Fibroblast of skin of abdomen (primary cell): Measurements from ENCODE around the gene CLSTN2.
A peak's percentile ranks its signal among the peaks of the same experiment; 100 is the strongest.

Source experiments
- DNase-seq: peaks from one replicate; pipeline ENCODE4 v3.0.0-alpha.2; 2013

Gene CLSTN2

DNA sequence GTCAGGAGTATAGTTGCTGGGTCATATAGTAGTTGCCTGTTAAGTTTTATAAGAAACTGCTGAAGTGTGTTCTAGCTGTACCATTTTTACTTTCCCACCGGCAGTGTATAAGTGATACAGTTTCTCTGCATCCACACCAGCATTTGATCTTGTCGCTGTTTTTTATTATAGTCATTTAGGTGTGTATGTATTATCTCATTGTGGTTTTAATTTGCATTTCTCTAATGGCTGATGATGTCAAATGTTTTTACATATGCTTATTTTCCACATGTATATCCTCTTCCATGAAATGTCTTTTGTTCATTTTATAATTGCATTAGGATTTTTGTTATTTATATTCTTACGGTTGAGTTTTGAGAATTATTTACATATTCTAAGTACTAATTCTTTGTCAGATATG is 254.3 kb downstream of the CLSTN2 start:
- DNase-seq, result no peak

DNA sequence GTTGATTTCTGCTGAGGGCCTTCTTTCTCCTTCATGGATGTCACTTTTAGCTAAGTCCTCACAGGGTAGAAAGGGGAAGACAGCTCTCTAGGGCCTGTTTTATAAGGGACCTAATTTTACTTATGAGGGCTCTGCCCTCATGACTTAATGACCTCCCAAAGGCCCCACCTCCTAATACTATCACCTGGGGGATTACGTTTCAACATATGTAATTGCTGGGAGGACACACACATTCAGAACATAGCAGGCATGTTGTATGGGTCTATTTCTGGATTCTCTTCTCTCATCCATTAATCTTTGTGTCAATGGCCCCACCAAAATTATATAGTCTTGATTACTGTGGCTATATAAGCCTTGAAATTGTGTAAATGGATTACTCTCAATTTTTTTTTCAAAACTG is 255.0 kb downstream of the CLSTN2 start:
- no peak for DNase-seq

DNA sequence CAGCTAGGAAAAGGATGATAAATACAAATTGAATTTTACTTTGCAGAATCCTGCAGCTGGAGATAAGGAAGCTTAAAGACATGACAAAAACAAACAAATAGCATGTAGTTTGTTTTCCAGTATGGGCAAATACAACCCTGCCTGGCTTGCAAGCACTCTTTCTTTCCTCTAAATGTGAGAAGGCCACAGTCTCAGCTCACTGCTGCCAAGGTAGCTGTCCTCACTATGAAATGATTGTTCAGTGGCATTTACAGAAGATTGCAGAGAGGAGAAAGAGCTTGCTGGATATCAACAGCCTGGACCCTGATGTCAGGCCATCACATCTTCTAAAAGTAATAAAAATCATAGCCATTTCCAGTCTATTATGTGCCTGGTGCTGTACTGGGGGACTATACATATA is 262.0 kb downstream of the CLSTN2 start:
- no peak for DNase-seq

DNA sequence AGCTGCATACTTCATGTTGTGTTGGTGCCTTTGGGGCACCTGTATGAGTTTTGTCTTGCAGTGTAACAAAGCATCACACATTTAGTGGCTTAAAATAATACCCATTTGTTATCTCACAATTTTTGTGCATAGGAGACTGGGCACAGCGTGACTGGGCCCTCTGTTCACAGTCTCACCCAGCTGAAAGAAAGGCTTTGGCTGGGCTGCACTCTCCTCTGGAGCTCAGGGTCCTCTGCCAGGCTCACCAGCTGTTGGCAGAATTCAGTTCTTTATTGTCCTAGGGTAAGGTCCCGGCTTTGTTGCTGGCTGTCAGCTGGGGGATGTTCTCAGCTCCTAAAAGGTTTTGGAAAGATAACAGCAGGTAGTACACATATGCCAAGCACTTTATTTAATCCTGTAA is 263.3 kb downstream of the CLSTN2 start:
- no peak for DNase-seq

DNA sequence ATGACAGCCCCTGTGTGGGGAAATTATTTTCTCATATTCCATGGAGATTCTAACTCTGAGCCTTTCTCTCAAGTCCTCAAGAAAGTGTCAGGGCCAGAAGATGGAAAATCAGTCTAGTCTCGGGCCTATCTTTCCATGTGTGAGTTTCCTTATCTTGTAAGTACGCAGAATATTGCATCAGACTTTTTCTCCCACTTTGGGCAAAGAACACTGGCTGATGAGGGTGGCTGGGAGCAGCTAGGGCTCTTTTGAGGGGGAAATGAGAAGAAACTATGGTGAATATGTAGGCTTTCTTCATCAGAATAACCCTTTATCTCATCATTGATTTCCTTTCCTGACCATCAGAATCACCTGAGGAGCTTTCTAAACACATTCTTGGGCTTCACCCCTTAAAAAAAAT is 264.0 kb downstream of the CLSTN2 start:
- no peak for DNase-seq

DNA sequence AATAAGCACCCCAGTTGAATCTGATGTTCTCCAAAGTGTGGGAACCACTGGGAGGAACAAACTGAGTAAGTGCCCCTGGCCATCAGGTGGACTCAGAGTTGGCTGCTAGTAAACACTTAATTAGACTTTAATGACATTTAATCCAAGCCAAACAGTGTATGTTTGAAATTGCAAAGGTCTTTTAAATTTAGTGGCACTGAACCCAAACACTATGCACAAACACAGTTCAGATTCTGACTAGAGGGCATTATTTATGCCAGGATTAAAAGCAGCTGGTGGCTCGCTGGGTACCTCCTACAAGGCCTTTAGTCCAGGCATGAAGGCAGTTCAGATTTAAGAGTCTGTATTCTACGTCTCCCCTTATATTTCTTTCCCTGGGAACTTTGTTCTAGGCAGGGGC is 264.8 kb downstream of the CLSTN2 start:
- no peak for DNase-seq

DNA sequence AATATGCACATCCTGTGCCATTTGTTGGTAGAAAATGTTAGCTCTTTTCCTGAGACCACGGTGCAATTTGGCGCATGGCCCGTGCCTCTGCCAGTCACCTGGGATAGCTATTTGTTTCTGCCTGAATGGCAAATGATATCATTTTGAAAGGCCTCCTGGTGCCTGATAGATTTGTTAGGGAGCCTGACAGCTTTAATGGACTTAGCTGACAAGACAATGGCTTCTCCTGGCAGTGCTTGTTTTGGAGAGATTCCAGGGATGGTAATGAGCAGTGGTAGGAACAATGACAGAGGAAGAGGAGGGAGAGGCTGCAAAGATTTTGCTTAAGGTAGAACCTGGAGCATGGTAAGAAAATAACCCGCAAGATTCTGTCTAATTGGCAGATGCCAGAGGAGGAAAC is 268.5 kb downstream of the CLSTN2 start:
- DNase-seq, result no peak

DNA sequence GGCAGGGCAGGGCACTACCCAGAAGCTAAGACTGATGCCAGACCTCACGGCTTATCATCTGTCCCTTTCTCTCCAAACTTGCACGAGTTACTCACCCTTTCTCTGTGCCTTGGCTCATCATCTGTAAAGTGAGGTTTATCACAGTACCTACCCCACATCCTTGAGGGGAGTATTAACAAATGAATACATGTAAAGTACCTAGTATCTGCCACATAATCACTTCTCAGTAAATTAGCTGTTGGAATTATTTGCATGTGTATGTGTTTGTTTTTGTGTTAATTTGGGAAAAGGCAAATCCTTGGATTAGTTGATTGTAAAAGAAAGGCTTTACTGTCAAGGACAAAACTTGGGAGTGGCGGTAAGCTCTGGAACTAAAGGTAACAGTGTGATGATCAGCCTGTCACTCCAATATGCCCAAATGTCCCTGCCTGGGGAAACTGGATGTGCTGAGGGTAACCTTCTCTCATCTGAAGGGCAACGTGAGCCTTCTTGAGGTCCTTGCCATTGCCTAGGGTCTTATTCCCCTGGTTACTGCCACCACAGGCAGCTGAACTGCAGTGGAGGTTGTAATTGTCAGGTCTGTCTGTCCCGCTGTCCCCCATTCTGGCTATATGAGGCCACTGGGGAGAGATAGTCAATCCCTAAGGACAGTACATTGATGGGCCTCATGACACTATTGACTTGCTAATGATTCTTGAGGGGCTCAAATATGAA is 269.4 kb downstream of the CLSTN2 start:
- DNase-seq, result no peak

DNA sequence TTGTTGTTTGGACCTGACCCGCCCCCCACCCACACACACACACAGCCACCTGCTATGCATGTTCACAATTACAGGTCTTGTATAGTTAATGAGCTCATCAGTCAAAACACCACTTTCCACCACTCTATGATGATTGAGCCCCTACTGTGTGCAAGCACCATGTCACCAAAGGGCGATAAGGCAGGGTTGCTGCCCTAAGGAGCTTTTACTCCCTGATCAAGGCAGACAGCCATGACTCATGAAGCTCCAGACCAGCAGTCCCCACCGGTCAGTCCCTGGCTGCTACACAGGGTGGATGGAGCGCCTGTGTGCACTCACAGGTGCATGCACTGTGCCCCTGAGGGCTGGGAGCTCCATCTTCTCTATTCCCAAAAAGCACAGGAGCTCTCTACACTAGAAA is 270.6 kb downstream of the CLSTN2 start:
- DNase-seq, result no peak

DNA sequence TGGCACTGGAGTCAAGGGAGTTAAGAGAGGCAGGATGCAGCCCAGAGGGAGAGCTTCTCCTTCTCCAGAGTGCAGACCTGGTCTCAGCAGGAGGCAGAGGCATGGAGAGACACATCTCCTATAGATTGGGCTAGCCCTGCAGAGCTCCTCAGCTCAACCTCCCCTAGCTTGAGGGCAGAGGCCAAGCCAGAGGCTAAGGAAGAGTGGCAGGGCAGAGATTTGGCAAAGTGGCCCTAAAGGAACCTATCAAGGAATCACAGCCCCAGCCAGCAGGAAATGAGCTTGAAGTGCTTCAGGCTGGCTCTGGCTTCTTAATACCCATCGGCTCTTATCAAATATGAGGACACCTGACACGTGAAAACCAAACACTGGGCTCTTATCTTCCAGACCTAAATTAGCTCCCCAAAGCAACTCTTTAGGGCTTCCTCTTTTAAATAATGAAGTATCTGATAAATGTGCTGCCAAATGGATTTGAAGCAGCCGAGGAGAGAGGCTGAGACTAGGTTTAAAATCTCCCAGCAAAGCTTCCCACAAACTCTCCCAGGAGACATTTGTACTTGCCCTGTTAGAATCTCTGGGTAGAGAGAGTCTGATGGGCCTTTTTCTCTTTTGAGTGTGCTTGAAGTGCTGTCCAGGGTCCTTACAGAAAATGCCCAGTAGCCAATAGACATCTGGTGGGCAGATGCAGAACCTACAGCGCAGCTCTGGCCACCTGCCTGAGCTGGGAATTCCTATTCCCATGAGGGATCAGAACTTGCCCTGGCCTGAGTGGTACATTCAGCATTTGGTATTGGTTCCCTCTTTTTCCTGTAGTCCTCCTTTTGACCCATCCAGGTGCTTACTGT is 271.4 kb downstream of the CLSTN2 start:
- DNase-seq, result peak; percentile 61

DNA sequence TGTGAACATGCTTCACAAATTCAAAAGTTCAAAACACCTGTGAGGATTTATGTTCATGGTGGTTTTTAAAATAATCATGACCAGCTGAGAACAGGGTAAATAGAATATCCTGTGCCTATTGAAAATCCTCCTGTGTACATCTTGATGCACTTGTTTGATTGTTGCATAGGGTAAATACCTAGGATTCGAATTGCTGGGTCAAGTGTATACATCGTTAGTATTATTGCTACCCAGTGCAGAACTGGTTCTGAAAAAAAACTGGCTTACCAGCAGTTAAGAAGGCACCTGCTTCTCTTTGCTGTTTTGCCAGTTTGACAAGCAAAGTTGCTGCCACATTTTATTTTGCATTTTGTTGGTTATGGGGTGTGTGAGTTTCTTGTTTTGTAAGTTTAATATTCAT is 272.6 kb downstream of the CLSTN2 start:
- no peak for DNase-seq

DNA sequence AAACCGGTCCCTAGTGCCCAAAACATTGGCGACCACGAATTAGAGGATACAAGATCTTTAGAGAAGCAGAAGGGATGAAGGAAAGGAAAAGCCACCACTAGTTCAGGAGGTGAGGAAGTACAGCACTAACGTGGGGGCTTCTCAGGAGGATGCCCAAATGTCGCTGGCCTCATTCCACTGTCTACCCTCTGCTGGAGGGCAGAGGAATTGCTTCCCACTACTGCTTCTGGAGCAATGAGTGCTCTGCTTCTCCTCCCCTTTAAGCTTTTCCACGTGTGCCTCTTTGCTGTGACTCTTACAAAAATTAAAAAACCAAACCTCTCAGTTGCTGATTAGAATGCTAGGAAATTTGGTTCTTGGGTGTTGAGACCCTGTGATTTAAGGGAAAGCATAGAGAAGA is 281.3 kb downstream of the CLSTN2 start:
- DNase-seq, result no peak

DNA sequence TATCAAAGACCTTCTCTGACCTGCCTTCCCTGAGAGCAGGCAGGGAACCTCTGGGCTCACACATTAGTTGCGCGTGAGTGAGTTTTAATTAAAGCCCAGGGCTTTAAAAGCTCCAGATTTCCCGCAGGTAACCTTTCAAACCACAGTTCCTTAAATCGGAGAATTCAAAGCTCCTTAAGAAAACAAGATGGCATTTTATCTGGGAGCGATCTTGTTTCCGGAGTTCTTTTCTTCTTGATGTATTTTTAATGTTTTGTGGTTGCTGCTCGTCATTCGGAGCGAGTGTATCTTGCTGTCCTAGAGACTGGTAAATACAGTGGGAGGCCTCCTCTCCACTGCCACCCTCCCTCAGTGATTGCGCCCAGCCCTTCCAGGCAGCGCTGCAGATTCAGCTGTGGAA is 284.3 kb downstream of the CLSTN2 start:
- DNase-seq, result no peak

DNA sequence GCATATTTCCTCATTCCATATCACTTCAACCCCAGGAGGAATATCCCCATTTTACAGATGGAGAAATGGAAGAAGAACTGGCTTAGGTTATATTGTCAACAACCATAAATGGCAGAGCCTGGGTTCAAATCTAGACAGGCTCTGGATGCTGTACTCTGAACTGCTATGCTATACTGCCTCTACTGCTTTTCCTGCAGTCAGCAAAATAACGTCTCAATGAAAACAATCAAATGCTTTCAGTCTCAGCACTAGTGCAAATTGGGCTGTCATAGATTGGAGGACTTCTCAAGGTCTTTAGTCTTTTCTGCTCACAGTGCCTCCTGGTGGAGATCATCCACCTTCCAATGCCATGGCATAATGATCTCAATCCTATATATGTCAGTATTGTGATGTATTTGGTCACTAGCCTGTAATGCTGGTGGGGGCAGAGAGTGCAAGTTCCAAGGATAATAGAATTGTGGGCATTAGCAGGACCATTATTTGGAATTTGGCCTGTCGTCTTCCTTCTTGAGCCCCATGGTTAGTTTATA is 285.0 kb downstream of the CLSTN2 start:
- no peak for DNase-seq

DNA sequence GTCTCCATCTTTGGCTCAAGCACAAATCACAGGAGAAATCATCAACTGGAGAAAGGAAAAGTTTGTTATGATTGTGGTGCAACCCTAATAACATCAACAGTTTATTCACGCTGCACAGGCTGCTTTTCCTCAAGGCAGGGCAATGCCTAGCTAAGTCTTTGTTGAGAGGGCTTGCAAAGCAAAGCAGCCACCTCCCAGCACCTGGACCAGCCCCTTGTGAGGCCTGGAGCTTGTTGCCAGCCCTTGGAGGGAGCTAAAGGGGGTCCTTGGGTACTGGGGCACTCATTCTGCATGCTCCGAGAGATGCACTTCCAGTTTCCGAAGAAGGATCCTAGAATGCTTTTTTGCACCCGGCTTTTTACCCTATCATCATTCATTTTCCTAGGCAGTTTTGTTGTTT is 288.2 kb downstream of the CLSTN2 start:
- DNase-seq, result no peak

DNA sequence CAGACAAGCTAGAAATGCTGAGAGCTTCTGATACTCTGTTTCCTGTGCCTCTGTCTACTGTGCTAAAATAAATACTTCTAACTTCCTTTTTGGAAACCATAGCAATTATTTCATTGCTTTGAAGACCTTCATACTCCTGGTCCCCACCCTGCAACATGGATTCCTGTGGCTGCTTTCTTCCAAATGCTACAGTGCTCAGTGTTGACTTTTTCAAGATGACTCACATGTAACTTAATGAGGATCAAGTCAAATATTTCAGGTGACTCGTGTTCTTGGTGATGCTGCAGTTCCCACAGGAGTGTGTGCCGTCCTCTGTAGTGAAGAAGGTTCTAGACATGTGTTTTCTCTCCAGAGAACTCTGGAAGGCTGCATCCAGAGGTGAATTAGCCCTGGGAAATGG is 288.6 kb downstream of the CLSTN2 start:
- peak; percentile 62 for DNase-seq

DNA sequence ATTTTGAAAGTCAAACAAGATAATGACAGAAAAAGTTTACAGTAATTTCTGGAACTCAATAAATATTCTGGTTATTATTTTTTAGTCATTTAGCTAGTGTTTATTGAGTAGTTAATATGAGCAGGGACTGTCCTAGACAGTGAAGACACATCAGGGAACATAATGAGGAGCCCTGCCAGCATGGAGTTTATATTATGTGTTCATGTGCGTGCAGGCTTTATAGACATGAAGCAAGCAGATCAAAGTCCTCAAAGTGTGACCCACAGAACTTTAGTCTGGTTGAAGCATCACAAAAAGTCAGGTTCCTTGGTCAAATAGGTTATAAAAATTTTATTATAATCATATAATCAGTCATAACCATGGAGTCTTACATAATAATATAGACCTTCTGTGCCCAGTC is 289.3 kb downstream of the CLSTN2 start:
- DNase-seq, result no peak

DNA sequence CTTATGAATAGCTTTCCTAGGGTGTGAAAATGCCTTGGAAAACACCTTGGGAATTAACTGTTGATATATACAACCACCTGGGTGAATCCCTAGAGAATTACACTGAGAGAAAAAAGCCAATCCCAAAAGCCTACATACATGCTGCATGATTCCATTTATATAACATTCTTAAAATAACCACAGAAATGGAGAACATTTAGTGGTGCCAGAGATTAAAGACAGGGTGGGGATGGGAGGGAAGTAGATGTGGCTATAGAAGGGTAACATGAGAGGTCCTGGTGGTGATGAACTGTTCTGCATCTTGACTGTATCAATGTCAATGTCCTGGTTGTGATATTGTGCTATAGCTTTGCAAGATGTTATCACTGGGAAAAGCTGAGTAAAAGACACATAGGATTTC is 291.0 kb downstream of the CLSTN2 start:
- DNase-seq, result peak; percentile 4

DNA sequence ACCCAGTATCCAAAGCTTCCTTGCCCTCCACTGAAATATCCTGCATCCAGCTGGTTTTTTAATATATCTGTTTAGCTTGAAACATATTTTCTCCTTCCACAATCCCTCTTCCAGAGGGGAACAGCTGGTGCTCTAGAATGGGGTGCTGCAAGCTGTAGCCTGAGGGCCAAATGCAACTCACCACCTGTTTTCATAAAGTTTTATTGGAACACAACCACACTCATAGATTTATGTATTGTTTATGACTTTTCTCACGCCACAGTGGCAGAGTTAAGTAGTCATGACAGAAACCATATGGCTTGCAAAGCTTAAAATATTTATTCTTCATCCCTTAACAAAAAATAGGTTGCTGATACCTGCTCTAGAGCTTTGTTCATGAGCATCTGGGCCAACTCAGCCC is 298.7 kb downstream of the CLSTN2 start:
- DNase-seq, result no peak

DNA sequence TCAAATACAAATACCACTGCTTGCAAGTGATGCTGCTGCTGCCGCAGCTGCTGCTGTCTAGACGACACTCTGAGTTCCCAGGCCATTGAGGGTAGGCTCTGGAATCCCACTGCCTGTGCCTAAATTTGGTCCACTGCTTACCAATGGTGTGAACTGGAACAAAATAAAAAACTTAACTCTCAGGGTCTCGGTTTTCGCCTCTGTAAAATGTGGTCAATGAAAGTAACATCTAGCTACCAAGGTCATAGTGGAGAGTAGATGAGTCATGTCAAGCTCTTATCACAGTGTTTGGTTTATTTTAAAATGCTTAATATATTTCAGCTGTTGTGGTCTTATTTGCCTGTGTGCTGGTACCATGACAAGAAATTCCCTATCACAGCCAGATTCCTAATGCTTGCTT is 299.3 kb downstream of the CLSTN2 start:
- DNase-seq, result no peak

DNA sequence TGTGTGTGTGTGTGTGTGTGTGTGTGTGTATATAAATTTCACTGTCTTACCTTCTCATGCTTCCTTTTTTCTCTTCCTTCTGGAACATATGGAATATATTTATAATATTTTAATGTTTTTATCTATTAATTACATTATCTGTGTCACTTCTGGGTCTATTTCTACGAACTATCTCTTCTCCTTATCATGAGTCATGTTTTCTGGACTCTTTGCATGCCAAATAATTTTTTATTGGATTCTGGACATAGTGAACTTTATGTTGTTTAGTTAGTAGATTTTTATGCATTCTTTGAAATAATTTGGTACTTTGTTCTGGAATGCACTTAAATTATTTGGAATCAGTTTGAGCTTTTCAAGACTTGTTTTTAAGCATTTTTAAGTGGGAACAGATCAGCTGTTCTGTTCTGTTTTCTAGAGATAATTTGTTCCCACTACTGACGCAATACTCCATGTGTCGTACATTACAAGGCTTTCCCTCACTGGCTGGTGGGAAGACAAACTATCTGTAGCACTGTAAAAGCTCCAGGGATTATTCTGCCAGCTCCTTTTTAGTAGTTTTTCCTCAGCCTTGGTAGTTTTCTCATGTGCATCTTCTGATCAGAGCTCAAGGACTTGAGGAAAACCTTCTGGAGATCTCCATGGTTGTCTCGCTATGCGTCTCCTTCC is 302.0 kb downstream of the CLSTN2 start:
- DNase-seq, result no peak

DNA sequence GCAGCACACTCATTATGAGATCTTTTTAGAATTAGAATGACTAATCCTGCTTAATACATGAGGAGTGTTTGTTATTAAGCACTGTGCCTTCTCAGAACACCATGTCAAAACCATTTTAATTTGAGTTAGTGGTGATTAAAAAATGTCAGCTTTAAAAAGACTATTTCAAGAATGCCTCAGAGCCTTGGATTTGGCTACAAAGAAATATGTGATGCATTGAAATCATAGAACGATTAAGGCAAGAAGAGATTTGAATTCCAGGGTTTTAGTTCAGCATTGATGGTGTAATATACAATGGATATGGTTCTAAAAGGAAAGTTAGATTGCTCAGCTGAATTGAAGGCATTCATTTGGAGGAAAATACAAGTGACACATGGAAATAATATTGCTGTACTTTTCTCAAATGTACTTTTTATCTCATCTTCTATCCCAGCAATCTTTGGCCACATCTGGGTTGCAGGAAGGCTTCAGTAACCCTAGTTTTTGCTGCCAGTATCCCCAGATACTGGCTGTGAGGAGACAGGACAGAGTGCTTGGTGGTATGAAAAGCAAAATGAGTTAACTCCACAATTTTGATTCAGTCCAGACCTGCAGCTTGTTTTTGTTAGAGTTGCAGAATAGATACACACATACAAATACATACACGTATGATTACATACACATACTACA is 303.8 kb downstream of the CLSTN2 start:
- peak; percentile 42 for DNase-seq

DNA sequence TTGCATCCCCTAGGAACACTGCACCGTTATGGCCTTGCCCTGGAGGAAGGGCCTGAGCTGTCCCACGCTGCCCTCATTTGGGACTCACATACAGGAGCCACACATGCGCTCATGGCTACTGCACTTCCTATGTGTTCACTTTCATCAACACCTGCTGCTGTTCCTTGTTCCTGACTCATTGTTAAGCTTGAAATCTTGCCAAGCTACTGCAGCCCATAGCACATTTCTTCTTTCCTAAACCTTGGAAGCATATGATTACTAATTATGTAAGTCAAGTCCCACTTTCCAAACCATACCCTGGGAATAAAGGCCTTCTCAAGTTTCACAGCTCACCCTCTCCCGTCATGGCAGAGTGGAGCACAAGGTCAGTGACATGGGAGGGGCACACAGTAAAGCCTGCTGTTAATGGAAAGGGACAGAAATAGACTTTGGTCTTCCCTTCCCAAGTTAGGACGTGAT is 307.9 kb downstream of the CLSTN2 start:
- peak; percentile 27 for DNase-seq
